ENCODE results near the gene PHETA1.

GRCh38 chr12:111319600-111320257, 49.2 kb downstream of the PHETA1 start:
- TF ChIP-seq CTCF (conservative IDR thresholded peaks at IDR 0.05; ENCODE audit: low read depth in 2 of 2) (no peak), EZH2phosphoT487 (IDR thresholded peaks at IDR 0.05; ENCODE audit: unreplicated experiment) (no peak), EZH2 (IDR thresholded peaks at IDR 0.05; ENCODE audit: low read depth, unreplicated experiment) (no peak), REST (IDR thresholded peaks at IDR 0.05; ENCODE audit: unreplicated experiment) (no peak), ZNF331 (CRISPR knock-in tag; IDR thresholded peaks at IDR 0.05; ENCODE audit: low read depth) (no peak), CREB1 (CRISPR knock-in tag; IDR thresholded peaks at IDR 0.05; ENCODE audit: low read depth) (no peak), POLR2AphosphoS5 (IDR thresholded peaks at IDR 0.05; ENCODE audit: low read depth) (no peak), ZNF114 (CRISPR knock-in tag; IDR thresholded peaks at IDR 0.05) (no peak), ZNF462 (CRISPR knock-in tag; IDR thresholded peaks at IDR 0.05) (no peak)

All from GM23338 (cell line).